Colonic mucosa (tissue), 4 donors: Measurements from ENCODE around the gene DDX27. TPM values are rescaled to one million over a fixed set of nuclear protein-coding genes. Genes with fewer than 3 reads are reported as not detected.
A peak's percentile ranks its signal among the peaks of the same experiment; 100 is the strongest.

ENCODE experiments used
- DNase-seq: peaks from one replicate; pipeline ENCODE4 v3.0.0-alpha.2; 2020
- H3K27ac ChIP-seq: fragments of 200-600 bp; one replicate; pipeline ENCODE4 v1.8.0; 2021
- H3K27me3 ChIP-seq: fragments of 200-600 bp; one replicate; pipeline ENCODE4 v1.8.0; 2021
- H3K36me3 ChIP-seq: fragments of 200-600 bp; one replicate; pipeline ENCODE4 v1.8.0; 2021
- H3K4me1 ChIP-seq: fragments of 200-600 bp; one replicate; pipeline ENCODE4 v1.8.0; 2021; ENCODE audit warnings: mild to moderate bottlenecking
- H3K4me3 ChIP-seq: fragments of 200-600 bp; one replicate; pipeline ENCODE4 v1.8.0; 2021
- H3K9ac ChIP-seq, 2 donors: one replicate each; pipeline ENCODE4 v1.7.0; 2013; ENCODE audit warnings: control low read depth in 2 of 2, low read depth in 2 of 2, low read length in 2 of 2
- H3K9me3 ChIP-seq: fragments of 200-600 bp; one replicate; pipeline ENCODE4 v1.8.0; 2021
- intact Hi-C: fragments of 100-400 bp; cut with DNase I; formaldehyde crosslinking; loops from one replicate; pipeline ENCODE4 v1.14.1; 2022
- total RNA-seq, 2 donors: library from RNA; stranded (reverse); fragmentation: NEBNext Ultra II Directional in 1 of 2; extraction: Animal tissue kit (Norgen Biotek cat#: 25700) in 1 of 2; gene quantifications; one replicate each; pipeline ENCODE4 v1.2.1, GENCODE V29; 2021
- TF ChIP-seq, protein P1 (sequence below): fragments of 200-600 bp; IDR thresholded peaks from one replicate; pipeline ENCODE4 v1.8.0; 2022; ENCODE audit warnings: antibody characterized with exemption, mild to moderate bottlenecking
- donor health status: healthy.
- donor health status: DM: no; HTN: no; CAD: no.
- donor health status: DM: no; HTN: no; CAD: no.

Gene DDX27
- total RNA-seq, 2 donors from 2014 or later, result 26.3 to 44.5 TPM

DNA sequence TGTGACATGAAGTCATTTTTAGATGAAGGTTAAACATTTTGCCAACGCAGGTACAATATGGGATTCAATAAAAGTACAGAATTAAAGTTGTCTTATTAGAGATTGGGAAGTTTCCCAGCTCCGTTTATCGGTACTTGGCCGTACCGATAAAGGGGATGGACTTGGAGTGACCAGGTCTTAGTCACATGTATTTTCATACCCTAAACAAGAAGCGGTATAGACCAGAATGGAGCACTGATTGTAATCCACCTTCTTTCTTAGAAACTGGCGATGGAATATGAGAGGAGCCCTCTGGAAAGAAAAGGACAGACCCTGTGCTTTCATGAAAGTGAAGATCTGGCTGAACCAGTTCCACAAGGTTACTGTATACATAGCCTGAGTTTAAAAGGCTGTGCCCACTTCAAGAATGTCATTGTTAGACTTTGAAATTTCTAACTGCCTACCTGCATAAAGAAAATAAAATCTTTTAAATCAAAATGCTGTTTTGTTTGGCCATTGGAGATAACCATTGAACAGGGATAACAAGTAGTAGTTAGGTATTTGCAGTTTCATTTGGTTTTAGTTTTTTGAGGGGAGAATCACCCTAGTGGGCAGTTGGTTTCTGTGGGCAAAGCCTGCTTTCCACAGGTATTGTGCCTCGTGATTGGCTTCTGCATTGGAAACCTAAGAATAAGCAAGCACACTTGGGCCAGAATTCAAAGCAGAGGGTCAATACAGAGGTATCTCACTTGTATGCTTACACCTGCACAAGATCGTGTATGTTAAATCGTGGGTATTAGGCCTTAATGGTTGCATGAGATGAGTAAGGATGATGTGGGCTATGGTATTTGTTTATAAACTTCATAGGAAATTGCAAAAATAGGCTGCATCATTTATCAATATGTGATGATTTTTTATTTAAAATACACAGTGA is 69.8 kb downstream of the DDX27 start:
- peak; percentile 31 for DNase-seq
- no peak overlapping the region for H3K4me3 ChIP-seq
- TF ChIP-seq, protein P1, sequence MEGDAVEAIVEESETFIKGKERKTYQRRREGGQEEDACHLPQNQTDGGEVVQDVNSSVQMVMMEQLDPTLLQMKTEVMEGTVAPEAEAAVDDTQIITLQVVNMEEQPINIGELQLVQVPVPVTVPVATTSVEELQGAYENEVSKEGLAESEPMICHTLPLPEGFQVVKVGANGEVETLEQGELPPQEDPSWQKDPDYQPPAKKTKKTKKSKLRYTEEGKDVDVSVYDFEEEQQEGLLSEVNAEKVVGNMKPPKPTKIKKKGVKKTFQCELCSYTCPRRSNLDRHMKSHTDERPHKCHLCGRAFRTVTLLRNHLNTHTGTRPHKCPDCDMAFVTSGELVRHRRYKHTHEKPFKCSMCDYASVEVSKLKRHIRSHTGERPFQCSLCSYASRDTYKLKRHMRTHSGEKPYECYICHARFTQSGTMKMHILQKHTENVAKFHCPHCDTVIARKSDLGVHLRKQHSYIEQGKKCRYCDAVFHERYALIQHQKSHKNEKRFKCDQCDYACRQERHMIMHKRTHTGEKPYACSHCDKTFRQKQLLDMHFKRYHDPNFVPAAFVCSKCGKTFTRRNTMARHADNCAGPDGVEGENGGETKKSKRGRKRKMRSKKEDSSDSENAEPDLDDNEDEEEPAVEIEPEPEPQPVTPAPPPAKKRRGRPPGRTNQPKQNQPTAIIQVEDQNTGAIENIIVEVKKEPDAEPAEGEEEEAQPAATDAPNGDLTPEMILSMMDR, result no peak

DNA sequence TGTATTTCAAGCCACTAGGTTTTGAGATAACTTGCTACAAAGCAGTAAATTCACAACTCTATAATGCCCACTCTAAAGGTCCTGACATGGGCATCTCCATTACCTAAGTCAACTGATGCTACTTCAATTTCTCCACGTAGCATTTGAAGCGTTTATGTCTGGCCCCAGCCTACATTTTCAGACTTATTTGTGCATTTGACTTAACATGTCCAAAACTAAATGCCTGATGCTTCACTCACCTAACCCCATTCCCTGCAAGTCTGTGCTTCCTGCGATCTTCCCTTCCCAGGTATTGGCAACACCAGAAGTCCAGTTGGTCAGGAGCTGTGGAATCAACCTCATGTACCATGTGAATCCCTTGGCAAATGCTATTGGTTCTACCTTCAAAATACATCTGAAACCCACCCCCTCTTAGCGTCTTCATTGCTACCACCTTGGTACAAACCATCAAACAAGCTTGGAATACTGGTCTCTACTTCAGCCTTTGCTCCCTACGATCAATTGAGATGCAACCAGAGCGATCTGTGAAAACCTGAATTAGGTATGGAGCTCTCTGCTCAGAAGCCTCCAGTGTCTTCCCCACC is 71.5 kb downstream of the DDX27 start:
- Histone ChIP-seq H3K4me3 (no peak overlapping the region), H3K9ac (no peak overlapping the region), H3K27ac (no peak overlapping the region), H3K4me1 (peaks cover 8% of the 10 kb centered on the region), H3K36me3 (peaks cover 23% of the 10 kb centered on the region), H3K9me3 (no peaks in the 10 kb centered on the region), H3K27me3 (no peaks in the 10 kb centered on the region)
- intact Hi-C loops, result no loop called here
- DNase-seq, result no peak
- TF ChIP-seq, protein P1, result no peak

More for the DNA sequence above, 69.8 kb downstream of the DDX27 start:
- Histone ChIP-seq H3K27ac (peak overlapping the region; percentile 36), H3K9me3 (no peaks in the 10 kb centered on the region), H3K4me1 (peaks cover 8% of the 10 kb centered on the region), H3K9ac (no peak overlapping the region), H3K36me3 (peaks cover 39% of the 10 kb centered on the region), H3K27me3 (no peaks in the 10 kb centered on the region)
- intact Hi-C loops, result no loop called here

DNA sequence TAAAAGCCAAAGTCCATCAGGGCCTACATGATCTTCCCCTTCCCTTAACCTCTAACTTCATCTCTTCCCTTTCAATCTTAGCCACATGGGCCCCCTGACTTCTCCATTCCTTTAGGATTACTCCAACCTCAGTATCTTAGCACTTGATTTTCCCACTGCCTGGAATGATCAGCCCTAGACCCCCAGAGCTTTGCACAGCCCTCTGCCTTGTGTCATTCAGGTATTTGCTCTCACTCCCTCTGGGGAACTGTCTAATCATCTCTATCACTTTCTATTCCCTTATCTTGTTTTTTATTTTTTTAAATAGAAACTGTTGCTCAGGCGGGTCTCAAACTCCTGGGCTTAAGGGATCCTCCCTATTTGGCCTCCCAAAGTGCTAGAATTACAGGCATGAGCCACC is 72.0 kb downstream of the DDX27 start:
- Histone ChIP-seq H3K27ac (no peak overlapping the region), H3K9ac (no peak overlapping the region), H3K36me3 (peaks cover 18% of the 10 kb centered on the region), H3K27me3 (no peaks in the 10 kb centered on the region), H3K9me3 (no peaks in the 10 kb centered on the region), H3K4me1 (peaks cover 8% of the 10 kb centered on the region), H3K4me3 (no peak overlapping the region)
- no peak for DNase-seq
- intact Hi-C loops, result no loop called here
- TF ChIP-seq, protein P1, result no peak

DNA sequence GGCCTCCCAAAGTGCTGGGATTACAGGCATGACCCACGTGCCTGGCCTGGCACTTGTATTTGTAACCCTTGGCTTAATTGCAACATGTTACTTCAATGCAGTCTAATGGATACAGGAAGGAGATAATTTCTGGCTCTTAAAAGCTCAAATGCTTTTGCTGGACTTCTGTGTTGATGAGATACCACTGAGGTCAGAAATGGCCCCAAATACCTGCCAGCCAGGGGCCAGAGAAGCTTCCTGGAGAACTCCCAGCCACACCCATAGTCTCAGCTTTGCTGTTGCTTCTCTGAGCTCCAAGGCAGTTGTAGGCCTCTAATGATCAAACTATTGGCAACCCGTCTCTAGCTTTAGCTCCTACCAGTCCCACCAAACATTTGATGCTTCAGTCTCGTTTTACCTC is 72.8 kb downstream of the DDX27 start:
- Histone ChIP-seq H3K36me3 (peaks cover 13% of the 10 kb centered on the region), H3K9ac (no peak overlapping the region), H3K27me3 (no peaks in the 10 kb centered on the region), H3K4me3 (no peak overlapping the region), H3K4me1 (peaks cover 8% of the 10 kb centered on the region), H3K9me3 (no peaks in the 10 kb centered on the region), H3K27ac (no peak overlapping the region)
- intact Hi-C loops, result no loop called here
- TF ChIP-seq, protein P1, result no peak
- DNase-seq, result no peak

DNA sequence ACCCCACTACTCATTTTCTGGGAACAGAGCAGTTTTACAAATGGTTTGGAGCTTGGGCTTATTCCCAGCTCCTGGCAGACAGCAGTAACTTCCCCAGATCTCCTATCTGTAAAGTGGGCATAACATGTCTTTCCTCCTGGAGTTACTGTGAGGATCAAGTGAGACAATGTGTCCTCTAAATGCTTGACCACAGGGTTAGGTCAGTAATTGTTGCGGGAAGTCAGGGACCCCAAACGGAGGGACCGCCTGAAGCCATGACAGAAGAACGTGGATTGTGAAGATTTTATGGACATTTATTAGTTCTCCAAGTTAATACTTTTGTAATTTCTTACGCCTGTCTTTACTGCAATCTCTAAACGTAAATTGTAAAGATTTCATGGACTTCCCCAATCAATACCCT is 73.9 kb downstream of the DDX27 start:
- intact Hi-C loops, result no loop called here
- TF ChIP-seq, protein P1, result no peak
- Histone ChIP-seq H3K27me3 (no peaks in the 10 kb centered on the region), H3K9ac (no peak overlapping the region), H3K36me3 (peaks cover 8% of the 10 kb centered on the region), H3K9me3 (no peaks in the 10 kb centered on the region), H3K4me1 (peaks cover 4% of the 10 kb centered on the region), H3K4me3 (no peak overlapping the region), H3K27ac (no peak overlapping the region)
- DNase-seq, result no peak

Other genes starting within 250 kb of the DDX27 start
- gene CSE1L, start 173.1 kb upstream of the DDX27 start, total RNA-seq, result 10 to 100 TPM; 33.3 to 82.7 TPM
- 100 to 1,000 TPM in 1 of 2 donors, 10 to 100 TPM in 1; 86.6 to 106 TPM for gene STAU1, start 31.1 kb upstream of the DDX27 start, total RNA-seq
- gene ZNFX1, start 58.6 kb downstream of the DDX27 start, total RNA-seq, result 10 to 100 TPM; 22.7 to 26.7 TPM